H9 (cell line): ENCODE measurements around the gene PTH2R. TPM values are rescaled to one million over a fixed set of nuclear protein-coding genes. Genes with fewer than 3 reads are reported as not detected.
"Not testable (repeated sequence)": the region's sequence is repeated elsewhere in the genome, so short reads cannot be mapped to it uniquely, and the experiment has no call there.

Source experiments
- DNase-seq: peaks from one replicate; pipeline ENCODE4 v3.0.0-alpha.2; 2017
- H2AFZ ChIP-seq: one replicate; pipeline ENCODE4 v1.6.1; 2013; ENCODE audit warnings: mild to moderate bottlenecking, low read length, control low read depth, moderate library complexity
- H2AK5ac ChIP-seq: 2 replicates; pipeline ENCODE4 v1.6.1; 2013; ENCODE audit warnings: low read length, control low read depth, mixed read lengths; ENCODE audit not compliant: insufficient read length
- H2BK120ac ChIP-seq: one replicate; pipeline ENCODE4 v1.6.1; 2013; ENCODE audit warnings: low read depth, mild to moderate bottlenecking, low read length, control low read depth, inconsistent platforms; ENCODE audit not compliant: poor library complexity, severe bottlenecking
- H2BK12ac ChIP-seq: 2 replicates; pipeline ENCODE4 v1.6.1; 2013; ENCODE audit warnings: low read length, control low read depth, mixed read lengths, low read depth; ENCODE audit not compliant: insufficient read length
- H2BK15ac ChIP-seq: 2 replicates; pipeline ENCODE4 v1.6.1; 2013; ENCODE audit warnings: low read depth, low read length, control low read depth
- H2BK20ac ChIP-seq: one replicate; pipeline ENCODE4 v1.6.1; 2013; ENCODE audit warnings: low read depth, mild to moderate bottlenecking, low read length, control low read depth, inconsistent platforms; ENCODE audit not compliant: poor library complexity, severe bottlenecking
- H2BK5ac ChIP-seq: 2 replicates; pipeline ENCODE4 v1.6.1; 2013; ENCODE audit warnings: low read length, control low read depth, mixed read lengths; ENCODE audit not compliant: insufficient read length
- H3K14ac ChIP-seq: 2 replicates; pipeline ENCODE4 v1.6.1; 2013; ENCODE audit warnings: low read length, control low read depth; ENCODE audit not compliant: insufficient read depth
- H3K18ac ChIP-seq: 2 replicates; pipeline ENCODE4 v1.6.1; 2013; ENCODE audit warnings: low read depth, mild to moderate bottlenecking, mixed read lengths, low read length, control low read depth; ENCODE audit not compliant: insufficient read length
- H3K23ac ChIP-seq: 2 replicates; pipeline ENCODE4 v1.6.1; 2013; ENCODE audit warnings: low read length, control low read depth, mixed read lengths, low read depth; ENCODE audit not compliant: insufficient read length
- H3K23me2 ChIP-seq: 2 replicates; pipeline ENCODE4 v1.6.1; 2013; ENCODE audit warnings: low read depth, mild to moderate bottlenecking, mixed read lengths, low read length, control low read depth; ENCODE audit not compliant: insufficient read length, poor library complexity, severe bottlenecking
- H3K27ac ChIP-seq: 2 replicates; pipeline ENCODE4 v1.5.1; 2013; ENCODE audit warnings: low read length, control low read depth, mixed read lengths, low read depth; ENCODE audit not compliant: insufficient read length
- H3K27me3 ChIP-seq: 2 replicates; pipeline ENCODE4 v1.6.1; 2013; ENCODE audit warnings: low read length, control low read depth, inconsistent platforms; ENCODE audit not compliant: insufficient read depth
- H3K4ac ChIP-seq: 2 replicates; pipeline ENCODE4 v1.6.1; 2013; ENCODE audit warnings: low read depth, mild to moderate bottlenecking, control low read depth, inconsistent platforms, low read length, moderate library complexity
- H3K4me1 ChIP-seq: 2 replicates; pipeline ENCODE4 v1.6.1; 2013; ENCODE audit warnings: low read length, control low read depth, inconsistent platforms; ENCODE audit not compliant: insufficient read depth
- H3K4me2 ChIP-seq: 2 replicates; pipeline ENCODE4 v1.6.1; 2013; ENCODE audit warnings: low read length, control low read depth, mixed read lengths; ENCODE audit not compliant: insufficient read length, insufficient read depth
- H3K56ac ChIP-seq: 2 replicates; pipeline ENCODE4 v1.6.1; 2013; ENCODE audit warnings: low read depth, mild to moderate bottlenecking, mixed read lengths, low read length, control low read depth; ENCODE audit not compliant: insufficient read length
- H3K79me1 ChIP-seq: 2 replicates; pipeline ENCODE4 v1.6.1; 2013; ENCODE audit warnings: low read depth, mild to moderate bottlenecking, moderate library complexity, low read length, control low read depth, inconsistent platforms; ENCODE audit not compliant: insufficient read depth, poor library complexity, severe bottlenecking
- H3K79me2 ChIP-seq: 2 replicates; pipeline ENCODE4 v1.6.1; 2013; ENCODE audit warnings: low read length, control low read depth, inconsistent platforms; ENCODE audit not compliant: insufficient read depth
- H3K9ac ChIP-seq: 2 replicates; pipeline ENCODE4 v1.6.1; 2013; ENCODE audit warnings: low read length, control low read depth, mixed read lengths; ENCODE audit not compliant: insufficient read length; ENCODE audit errors: extremely low read depth
- H3K9me3 ChIP-seq: one replicate; pipeline ENCODE4 v1.6.1; 2013; ENCODE audit warnings: low read depth, low read length, inconsistent platforms; ENCODE audit not compliant: control insufficient read depth
- H3T11ph ChIP-seq: one replicate; pipeline ENCODE4 v1.6.1; 2013; ENCODE audit warnings: mild to moderate bottlenecking, low read length, control low read depth, inconsistent platforms
- H4K20me1 ChIP-seq: one replicate; pipeline ENCODE4 v1.6.1; 2013; ENCODE audit not compliant: control insufficient read depth, insufficient read length, insufficient read depth
- H4K5ac ChIP-seq: 2 replicates; pipeline ENCODE4 v1.6.1; 2013; ENCODE audit warnings: low read depth, mild to moderate bottlenecking, mixed read lengths, low read length, control low read depth; ENCODE audit not compliant: insufficient read length
- H4K8ac ChIP-seq: replicated peaks from 2 replicates; pipeline ENCODE4 v1.6.1; 2013; ENCODE audit warnings: low read length, control low read depth, mixed read lengths, low read depth; ENCODE audit not compliant: insufficient read length
- H4K91ac ChIP-seq: 2 replicates; pipeline ENCODE4 v1.6.1; 2013; ENCODE audit warnings: low read depth, mild to moderate bottlenecking, moderate library complexity, mixed read lengths, low read length, control low read depth; ENCODE audit not compliant: insufficient read length
- H3K27ac Mint-ChIP-seq, 3 experiments: 2 replicates in 2 of 3; 3 replicates in 1 of 3; pipeline ENCODE4 v1.8.0; 2020 to 2021; ENCODE audit warnings: mixed read lengths in 3 of 3, mild to moderate bottlenecking in 1 of 3, moderate library complexity in 1 of 3
- H3K27me3 Mint-ChIP-seq: 2 replicates; pipeline ENCODE4 v1.8.0; 2021; ENCODE audit warnings: low read depth, mild to moderate bottlenecking, moderate library complexity, mixed read lengths
- H3K36me3 Mint-ChIP-seq, 3 experiments: 2 replicates in 2 of 3; 3 replicates in 1 of 3; pipeline ENCODE4 v1.8.0; 2020 to 2021; ENCODE audit warnings: low read depth in 3 of 3, mixed read lengths in 3 of 3; ENCODE audit not compliant: insufficient read depth in 1 of 3
- H3K4me1 Mint-ChIP-seq, 2 experiments: 2 replicates each; pipeline ENCODE4 v1.8.0; 2020; ENCODE audit warnings: mixed read lengths in 2 of 2
- H3K4me3 Mint-ChIP-seq, 2 experiments: 2 replicates in 1 of 2; 3 replicates in 1 of 2; pipeline ENCODE4 v1.8.0; 2020 to 2021; ENCODE audit warnings: mild to moderate bottlenecking in 2 of 2, mixed read lengths in 2 of 2, moderate library complexity in 1 of 2
- H3K9me3 Mint-ChIP-seq, 2 experiments: 2 replicates in 1 of 2; 3 replicates in 1 of 2; pipeline ENCODE4 v1.8.0; 2020; ENCODE audit warnings: mild to moderate bottlenecking in 2 of 2, mixed read lengths in 2 of 2, moderate library complexity in 1 of 2
- WGBS: extraction: QIAGEN DNeasy Blood & Tissue Kit; methylation state at CpG from one replicate; pipeline ENCODE4 v1.1.7; 2013; ENCODE audit warnings: missing lambda C conversion rate, low lambda C conversion rate, mixed read lengths; ENCODE audit not compliant: insufficient read length; ENCODE audit errors: extremely low coverage; 5-methylcytosine and 5-hydroxymethylcytosine counted together
- total RNA-seq: library from RNA; stranded (reverse); gene quantifications from 2 replicates; pipeline ENCODE4 v1.2.1, GENCODE V29; 2021
- TF ChIP-seq, protein P1 (sequence below): fragments of 200-600 bp; sonication (generic); conservative IDR thresholded peaks from 3 replicates; pipeline ENCODE4 v1.8.0; 2021; ENCODE audit warnings: antibody characterized with exemption, mild to moderate bottlenecking

PTH2R gene
- total RNA-seq, 1 experiment from 2014 or later: 0.20 TPM

DNA sequence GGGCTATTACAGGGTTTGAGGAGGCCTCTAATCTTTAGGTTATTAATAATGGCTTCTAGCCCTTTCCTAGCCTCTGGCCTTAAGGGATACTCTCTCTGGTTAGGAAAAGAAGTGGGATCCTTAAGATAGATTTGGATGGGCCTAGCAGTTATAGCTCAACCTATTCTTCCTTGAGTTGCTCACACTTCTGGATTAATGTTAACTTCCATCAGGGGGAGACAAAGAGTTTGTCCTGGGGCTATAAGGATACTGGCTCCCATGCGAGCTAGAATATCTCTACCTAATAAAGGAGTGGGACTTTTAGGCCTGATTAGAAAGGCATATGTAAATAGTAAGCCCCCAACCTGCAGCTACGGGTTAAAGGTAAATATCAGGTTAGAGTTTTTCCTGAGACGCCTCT, 14.3 kb upstream of the PTH2R start:
- Histone ChIP-seq H3K4me1 (no peaks in the 10 kb centered on the region), H3K23ac (no peak overlapping the region), H2BK5ac (no peak overlapping the region), H4K5ac (no peak overlapping the region), H3K18ac (no peak overlapping the region), H3K56ac (no peak overlapping the region), H3K23me2 (no peaks in the 10 kb centered on the region), H2AK5ac (no peak overlapping the region), H4K8ac (no peak overlapping the region), H2BK15ac (no peak overlapping the region), H3K4me2 (no peak overlapping the region), H3T11ph (no peak overlapping the region), H3K9ac (no peak overlapping the region), H3K9me3 (peaks cover 17% of the 10 kb centered on the region), H3K27ac (no peak overlapping the region), H3K14ac (no peak overlapping the region), H2BK20ac (no peak overlapping the region), H3K79me1 (no peaks in the 10 kb centered on the region), H2AFZ (no peak overlapping the region), H4K20me1 (no peaks in the 10 kb centered on the region), H4K91ac (no peak overlapping the region), H3K4ac (no peak overlapping the region), H3K27me3 (no peaks in the 10 kb centered on the region), H2BK120ac (no peak overlapping the region), H3K79me2 (no peaks in the 10 kb centered on the region), H2BK12ac (no peak overlapping the region)
- Mint-ChIP-seq H3K36me3 (peaks cover 12 to 34% (median 19%) of the 10 kb centered on the region in 3 experiments), H3K9me3 (peaks cover 32 to 42% of the 10 kb centered on the region in 2 experiments), H3K27me3 (peaks cover 8% of the 10 kb centered on the region), H3K4me1 (no peaks in the 10 kb centered on the region), H3K27ac (no peak overlapping the region), H3K4me3 (no peak overlapping the region)
- DNase-seq: no peak
- no CpG with 5 or more reads among the region's 3 CpGs for WGBS
- TF ChIP-seq, protein P1, sequence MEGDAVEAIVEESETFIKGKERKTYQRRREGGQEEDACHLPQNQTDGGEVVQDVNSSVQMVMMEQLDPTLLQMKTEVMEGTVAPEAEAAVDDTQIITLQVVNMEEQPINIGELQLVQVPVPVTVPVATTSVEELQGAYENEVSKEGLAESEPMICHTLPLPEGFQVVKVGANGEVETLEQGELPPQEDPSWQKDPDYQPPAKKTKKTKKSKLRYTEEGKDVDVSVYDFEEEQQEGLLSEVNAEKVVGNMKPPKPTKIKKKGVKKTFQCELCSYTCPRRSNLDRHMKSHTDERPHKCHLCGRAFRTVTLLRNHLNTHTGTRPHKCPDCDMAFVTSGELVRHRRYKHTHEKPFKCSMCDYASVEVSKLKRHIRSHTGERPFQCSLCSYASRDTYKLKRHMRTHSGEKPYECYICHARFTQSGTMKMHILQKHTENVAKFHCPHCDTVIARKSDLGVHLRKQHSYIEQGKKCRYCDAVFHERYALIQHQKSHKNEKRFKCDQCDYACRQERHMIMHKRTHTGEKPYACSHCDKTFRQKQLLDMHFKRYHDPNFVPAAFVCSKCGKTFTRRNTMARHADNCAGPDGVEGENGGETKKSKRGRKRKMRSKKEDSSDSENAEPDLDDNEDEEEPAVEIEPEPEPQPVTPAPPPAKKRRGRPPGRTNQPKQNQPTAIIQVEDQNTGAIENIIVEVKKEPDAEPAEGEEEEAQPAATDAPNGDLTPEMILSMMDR: peak; percentile 48; the same call in 2 of the 3 replicates

DNA sequence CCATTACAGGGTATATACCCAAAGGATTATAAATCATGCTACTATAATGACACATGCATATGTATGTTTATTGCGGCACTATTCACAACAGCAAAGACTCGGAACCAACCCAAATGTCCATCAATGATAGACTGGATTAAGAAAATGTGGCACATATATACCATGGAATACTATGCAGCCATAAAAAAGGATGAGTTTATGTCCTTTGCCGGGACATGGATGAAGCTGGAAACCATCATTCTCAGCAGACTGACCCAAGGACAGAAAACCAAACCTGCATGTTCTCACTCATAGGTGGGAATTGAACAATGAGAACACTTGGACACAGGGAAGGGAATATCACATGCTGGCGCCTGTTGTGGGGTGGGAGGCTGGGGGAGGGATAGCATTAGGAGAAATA, 9.8 kb upstream of the PTH2R start:
- H3K79me2 ChIP-seq, H3K27me3 ChIP-seq, H4K20me1 ChIP-seq, H2BK120ac ChIP-seq, H3K23me2 ChIP-seq, H4K5ac ChIP-seq, H4K91ac ChIP-seq, H2BK12ac ChIP-seq, H3K27ac ChIP-seq, H2BK15ac ChIP-seq, H4K8ac ChIP-seq, H3K4me2 ChIP-seq, H3K4ac ChIP-seq, H2BK5ac ChIP-seq, H3K4me1 Mint-ChIP-seq, H2AFZ ChIP-seq, H3K23ac ChIP-seq, H3K4me3 Mint-ChIP-seq, H3K9ac ChIP-seq, H3K4me1 ChIP-seq, H3T11ph ChIP-seq, DNase-seq, H3K14ac ChIP-seq, H2BK20ac ChIP-seq, H3K18ac ChIP-seq, H2AK5ac ChIP-seq, H3K79me1 ChIP-seq, H3K56ac ChIP-seq, H3K27ac Mint-ChIP-seq: not testable (repeated sequence)
- WGBS: no CpG with 5 or more reads among the region's 4 CpGs
- H3K9me3 Mint-ChIP-seq: peaks cover 32 to 41% of the 10 kb centered on the region in 2 experiments
- H3K27me3 Mint-ChIP-seq: peaks cover 20% of the 10 kb centered on the region
- H3K36me3 Mint-ChIP-seq: peaks cover 12 to 30% (median 19%) of the 10 kb centered on the region in 3 experiments
- H3K9me3 ChIP-seq: peaks cover 17% of the 10 kb centered on the region
